ENCODE results near the gene OLA1. TPM values are rescaled to one million over a fixed set of nuclear protein-coding genes. Genes with fewer than 3 reads are reported as not detected.

OLA1 gene
- total and polyA plus RNA-seq, 2 of the 13 experiments (the other 11 are each of a cell fraction or from before 2014, with no cell fraction given): 153 to 241 TPM

GRCh38 chr2:174248998-174249592 lies 763 bp upstream of the OLA1 start (continued):
- TF ChIP-seq HBP1 (CRISPR knock-in tag; IDR thresholded peaks at IDR 0.05; ENCODE audit: low read depth) (no peak), HDAC6 (IDR thresholded peaks at IDR 0.05; ENCODE audit: low read depth, low read length) (no peak), GATAD1 (CRISPR knock-in tag; IDR thresholded peaks at IDR 0.05) (no peak), ZNF275 (CRISPR knock-in tag; IDR thresholded peaks at IDR 0.05; ENCODE audit: borderline replicate concordance) (no peak), ZSCAN31 (CRISPR knock-in tag; IDR thresholded peaks at IDR 0.05; ENCODE audit: low read depth) (peak; percentile 12; the same call in 1 of the 2 replicates), ZSCAN12 (CRISPR knock-in tag; IDR thresholded peaks at IDR 0.05) (0 out of 2 replicates have a peak, but pooled peaks have one; percentile 10), ZNF720 (CRISPR knock-in tag; IDR thresholded peaks at IDR 0.05) (no peak), HNF4G (IDR thresholded peaks at IDR 0.05; ENCODE audit: borderline replicate concordance, low read depth, low read length) (no peak), HNF4G (CRISPR knock-in tag; IDR thresholded peaks at IDR 0.05; ENCODE audit: borderline replicate concordance, low read depth) (no peak), PRDM4 (CRISPR knock-in tag; IDR thresholded peaks at IDR 0.05; ENCODE audit: borderline replicate concordance) (0 out of 2 replicates have a peak, but pooled peaks have one; percentile 1), ZNF570 (CRISPR knock-in tag; IDR thresholded peaks at IDR 0.05; ENCODE audit: borderline replicate concordance) (no peak), ZNF652 (CRISPR knock-in tag; IDR thresholded peaks at IDR 0.05; ENCODE audit: borderline replicate concordance, low read depth) (no peak), ZNF674 (CRISPR knock-in tag; IDR thresholded peaks at IDR 0.05; ENCODE audit: low read depth) (no peak), REXO4 (CRISPR knock-in tag; IDR thresholded peaks at IDR 0.05; ENCODE audit: borderline replicate concordance) (no peak), ZNF83 (CRISPR knock-in tag; IDR thresholded peaks at IDR 0.05; ENCODE audit: borderline replicate concordance) (no peak), ZNF317 (CRISPR knock-in tag; IDR thresholded peaks at IDR 0.05) (0 out of 2 replicates have a peak, but pooled peaks have one; percentile 11), ZNF576 (CRISPR knock-in tag; IDR thresholded peaks at IDR 0.05) (no peak), ZNF552 (CRISPR knock-in tag; IDR thresholded peaks at IDR 0.05; ENCODE audit: borderline replicate concordance) (peak; percentile 6; the same call in 1 of the 2 replicates), DRAP1 (CRISPR knock-in tag; IDR thresholded peaks at IDR 0.05) (no peak), IRF9 (CRISPR knock-in tag; IDR thresholded peaks at IDR 0.05; ENCODE audit: borderline replicate concordance) (no peak), HNF1B (CRISPR knock-in tag; IDR thresholded peaks at IDR 0.05) (no peak; the same call in 1 of the 2 replicates)

Data from HepG2 (cell line).